Activated CD4-positive, alpha-beta T cell treated with anti-CD3 and anti-CD28 coated beads, Interleukin-2, amount 50 U/mL, for 16 hours (primary cell): ENCODE measurements around the gene CERK.
"Not testable (repeated sequence)": the region's sequence is repeated elsewhere in the genome, so short reads cannot be mapped to it uniquely, and the experiment has no call there.

Source experiments
- DNase-seq: peaks from one replicate; pipeline ENCODE4 v3.0.0-alpha.2; 2020

CERK gene

GRCh38 chr22:46737976-46738646, at the start of gene CERK:
Gene CERK, minus strand, starts transcription at chr22:46738252. Its CDS starts 104 bp downstream, at chr22:46738148.
- peak; percentile 78 for DNase-seq

DNA sequence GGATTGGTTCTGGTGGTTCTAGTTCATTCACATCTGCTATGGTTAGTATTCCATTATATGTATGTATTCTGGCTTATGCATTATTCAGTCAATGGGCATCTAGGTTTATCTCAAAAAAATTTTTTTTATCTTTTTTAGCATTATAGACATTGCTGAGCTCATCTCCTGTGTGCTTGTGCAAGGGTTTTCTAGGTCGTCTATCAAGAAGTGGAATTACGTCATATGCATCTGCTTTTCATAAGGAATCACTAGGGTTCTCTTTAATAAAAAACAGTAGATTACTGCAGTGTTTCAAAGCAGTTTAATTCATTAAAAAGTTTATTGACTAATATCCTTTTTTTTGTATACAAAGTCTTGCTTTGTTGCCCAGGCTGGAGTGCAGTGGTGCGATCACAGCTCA, 45.7 kb upstream of the CERK start:
- no peak for DNase-seq

- not testable (repeated sequence) for DNase-seq
Observed at GRCh38 chr22:46782200-46782599, 44.1 kb upstream of the CERK start.

- no peak for DNase-seq
Observed at GRCh38 chr22:46781291-46781690, 43.2 kb upstream of the CERK start.

DNA sequence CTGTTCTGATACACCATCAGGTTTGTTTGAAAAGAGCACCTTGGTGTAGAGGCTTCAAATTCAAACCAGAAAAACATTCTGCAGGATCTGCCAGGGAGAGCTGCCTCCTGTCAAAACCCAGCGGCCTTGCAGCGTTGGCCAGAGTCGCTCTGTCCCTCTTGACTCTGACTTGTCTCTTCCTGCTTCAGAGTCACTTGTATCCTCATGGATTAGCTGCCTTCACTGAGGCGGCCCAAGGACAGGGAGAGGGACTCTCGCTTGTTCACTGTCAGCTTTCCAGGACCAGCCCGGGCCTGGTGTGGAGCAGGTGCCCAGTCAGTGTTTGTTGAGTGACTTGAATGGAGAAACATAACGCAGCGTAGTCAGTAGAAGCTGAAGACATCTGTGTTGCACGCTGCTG, 42.4 kb upstream of the CERK start:
- no peak for DNase-seq

DNA sequence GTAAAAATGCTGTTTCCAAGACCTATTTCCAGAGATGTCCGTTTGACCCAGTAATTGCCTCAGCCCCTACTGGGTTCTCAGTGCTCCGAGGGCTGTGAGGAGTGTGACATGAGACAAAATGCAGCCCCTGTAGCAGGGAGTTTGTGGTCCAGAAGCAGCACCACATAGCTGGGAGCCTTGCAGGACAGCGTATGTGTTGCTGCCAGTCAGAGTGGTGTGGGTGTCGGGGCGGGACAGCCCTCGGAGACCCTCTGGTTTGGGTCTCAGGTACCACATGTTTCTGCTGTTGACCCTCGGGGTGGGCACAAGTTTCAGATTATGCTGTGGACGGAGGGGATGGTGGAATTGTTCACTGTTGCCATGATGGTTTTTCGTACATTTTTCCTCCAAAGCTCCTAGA, 41.6 kb upstream of the CERK start:
- DNase-seq = no peak

GRCh38 chr22:46779023-46779422, 41.0 kb upstream of the CERK start:
- no peak for DNase-seq

DNA sequence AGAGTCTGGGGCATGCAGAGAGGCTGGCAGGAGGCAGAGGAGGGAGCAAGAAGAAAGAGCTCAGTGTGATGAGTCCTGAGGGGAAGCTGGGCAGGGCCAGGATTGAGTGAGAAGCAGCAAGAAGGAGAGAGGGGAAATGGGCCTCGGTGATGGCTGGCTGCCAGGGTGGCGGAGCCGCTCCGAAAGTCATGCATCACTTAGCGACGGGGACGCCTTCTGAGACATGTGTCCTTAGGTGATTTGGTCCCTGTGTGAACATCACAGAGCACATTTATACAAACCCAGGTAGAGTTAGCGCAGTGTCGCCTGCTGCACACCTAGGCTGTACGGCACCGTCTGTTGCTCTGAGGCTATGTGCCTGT, 39.5 kb upstream of the CERK start:
- DNase-seq = no peak

DNA sequence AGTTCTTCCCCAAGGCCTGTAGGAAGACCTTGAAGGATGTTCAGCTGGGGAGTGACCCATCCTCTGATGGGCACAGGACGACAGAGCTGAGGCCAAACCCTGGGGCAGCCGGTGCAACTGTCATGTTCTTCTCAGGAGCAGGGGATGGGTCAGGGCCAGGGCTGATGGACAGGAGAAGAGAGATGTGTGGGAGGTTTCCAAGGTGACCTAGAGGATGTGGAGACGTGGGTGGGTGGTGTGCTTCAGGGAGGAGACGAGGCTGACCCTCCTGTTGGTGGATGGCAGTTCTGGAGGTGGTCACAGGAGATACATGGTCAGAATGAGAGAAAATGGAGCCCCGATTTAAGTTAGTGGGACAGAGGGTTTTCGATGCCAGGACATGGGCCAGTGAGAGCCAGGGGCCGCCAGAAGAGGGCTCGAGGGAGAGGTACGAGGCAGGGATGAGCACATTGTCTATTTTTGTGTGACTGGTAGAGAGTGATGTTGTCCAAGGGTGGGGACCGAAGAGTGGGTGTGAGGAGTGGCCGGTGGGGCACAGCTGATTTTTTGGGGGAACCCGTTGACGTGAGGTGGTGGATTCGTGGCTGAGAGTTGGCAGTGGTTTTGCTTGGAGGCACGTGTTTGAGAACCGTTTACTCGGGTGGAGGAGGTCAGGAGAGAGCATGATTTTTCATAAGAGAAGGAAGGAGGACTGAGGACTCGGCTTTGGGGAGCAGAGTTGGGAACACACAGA, 39.0 kb upstream of the CERK start:
- DNase-seq = no peak

DNA sequence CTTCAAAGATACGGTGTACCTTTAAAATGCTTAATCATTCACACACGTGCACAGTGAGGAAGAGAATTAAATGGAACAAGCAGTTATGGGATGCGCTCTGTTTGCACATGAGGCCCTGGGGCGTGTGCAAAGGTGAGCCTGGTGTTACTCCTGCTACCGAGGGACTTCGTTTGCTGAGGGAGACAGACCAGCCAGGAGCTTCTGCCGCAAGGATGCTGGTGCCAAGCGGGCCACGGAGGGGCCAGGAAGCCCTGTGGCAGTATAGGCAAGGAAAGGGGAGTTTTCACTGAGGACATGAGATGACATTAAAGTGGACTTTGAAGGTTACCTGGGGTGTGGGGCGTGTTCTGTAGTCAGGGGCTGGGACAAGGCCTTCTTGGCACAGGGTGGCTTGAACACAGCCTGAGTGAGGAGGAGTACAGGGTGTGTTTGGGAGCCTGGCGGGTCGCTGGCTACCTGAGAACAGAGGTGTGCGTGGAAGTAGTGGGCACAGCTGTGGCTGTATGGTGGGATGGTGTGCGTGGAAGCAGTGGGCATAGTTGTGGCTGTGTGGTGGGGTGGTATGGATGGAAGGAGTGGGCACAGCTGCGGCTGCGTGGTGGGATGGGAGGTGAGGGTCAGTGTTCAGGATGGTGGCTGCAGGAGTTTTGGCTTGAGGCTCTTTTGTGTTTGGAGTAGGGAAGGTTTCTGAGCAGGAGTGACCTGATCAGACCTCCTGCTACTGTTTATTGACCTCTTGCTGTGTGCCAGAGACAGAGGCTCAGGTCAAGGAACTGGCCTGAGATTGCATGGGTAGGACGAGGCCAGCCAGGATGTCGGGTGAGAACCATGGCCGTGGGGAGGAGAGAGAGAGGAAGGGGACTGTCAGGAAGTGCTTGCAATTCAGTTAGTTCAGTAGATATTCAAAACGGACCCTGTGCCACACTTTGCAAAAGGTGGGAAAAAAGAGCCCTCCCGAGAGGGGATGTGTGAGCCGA, 38.1 kb upstream of the CERK start:
- DNase-seq = no peak

- DNase-seq = no peak
Observed at GRCh38 chr22:46774980-46775849, 37.2 kb upstream of the CERK start.

DNA sequence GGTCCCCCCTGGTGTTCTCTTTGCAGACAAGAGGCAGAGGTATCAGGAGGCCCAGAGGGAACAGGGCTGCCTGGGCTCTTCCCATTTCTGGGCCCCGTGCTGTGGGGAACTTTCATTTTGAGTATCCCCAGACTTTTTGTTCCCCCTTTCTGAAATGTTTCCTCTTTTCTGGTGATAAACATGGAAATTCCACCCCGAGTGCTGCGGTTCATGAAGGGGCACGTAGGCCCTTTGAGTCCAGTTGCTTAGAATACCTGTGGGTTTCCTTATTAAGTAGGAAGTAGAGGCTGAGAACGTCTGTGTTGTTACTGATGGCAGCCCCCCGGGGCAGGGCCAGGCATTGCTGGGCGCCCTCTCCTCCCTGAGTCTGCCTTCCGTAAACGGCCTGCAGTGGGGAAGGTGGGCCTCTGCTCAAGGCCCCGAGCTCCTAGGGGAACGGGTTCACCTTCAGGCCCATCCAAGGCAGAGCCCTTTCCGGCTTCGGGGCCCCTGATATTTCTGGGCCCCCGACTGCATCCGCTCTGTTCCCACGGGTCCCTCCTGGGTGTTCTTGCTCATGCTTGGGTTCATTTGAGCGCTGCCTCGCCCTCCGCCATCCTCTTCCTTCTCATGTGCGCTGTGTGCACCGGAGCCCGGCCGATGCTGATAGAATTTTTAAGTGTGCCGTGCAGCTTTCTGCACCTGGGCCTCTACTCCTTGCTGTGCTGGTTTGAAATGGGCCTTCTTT, 36.4 kb upstream of the CERK start:
- peak; percentile 28 for DNase-seq

GRCh38 chr22:46773076-46773475, 35.0 kb upstream of the CERK start:
- DNase-seq = no peak

GRCh38 chr22:46770726-46771125, 32.7 kb upstream of the CERK start:
- DNase-seq = no peak

DNA sequence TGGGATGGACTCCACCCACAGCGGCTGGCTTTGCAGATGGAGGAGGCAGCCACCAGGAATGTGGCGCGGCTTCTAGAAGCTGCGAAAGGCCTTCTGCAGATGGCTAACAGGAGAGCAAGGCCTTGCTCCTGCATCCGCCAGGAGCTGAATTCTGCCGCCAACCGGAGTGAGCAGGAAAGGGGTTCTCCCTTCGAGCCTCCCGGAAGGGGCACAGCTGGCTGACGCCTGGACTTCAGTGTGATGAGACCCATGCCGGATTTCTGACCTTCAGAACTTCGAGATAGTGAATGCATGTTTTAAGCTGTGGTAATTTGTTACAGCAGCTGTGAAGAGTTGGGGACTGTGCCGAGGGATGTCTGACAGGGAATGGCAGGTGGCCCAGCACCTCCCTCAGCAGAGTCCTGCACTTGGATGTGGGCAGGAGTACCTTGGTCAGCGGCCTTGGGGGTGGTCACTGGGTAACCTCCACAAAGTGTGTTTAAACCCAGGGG, 32.1 kb upstream of the CERK start:
- no peak for DNase-seq

DNA sequence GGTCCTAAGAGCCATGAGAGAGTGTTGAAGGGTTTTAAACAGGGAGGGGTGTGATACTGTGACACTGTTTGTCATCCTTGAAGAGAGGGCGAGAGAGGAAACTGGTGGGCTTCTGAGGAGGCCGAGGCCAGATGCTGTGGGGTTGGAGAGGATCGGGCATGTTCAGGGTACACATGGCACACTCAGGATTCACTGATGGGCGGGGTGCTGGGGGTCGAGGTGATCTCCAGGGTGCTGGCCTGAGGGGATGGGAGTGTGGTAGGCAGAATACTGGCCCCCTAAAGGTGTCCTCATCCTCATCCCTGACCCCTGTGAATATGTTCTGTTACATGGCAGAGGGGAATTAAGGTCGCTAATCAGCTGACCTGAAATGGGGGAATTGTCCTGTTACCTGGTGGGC, 31.7 kb upstream of the CERK start:
- DNase-seq = no peak

DNA sequence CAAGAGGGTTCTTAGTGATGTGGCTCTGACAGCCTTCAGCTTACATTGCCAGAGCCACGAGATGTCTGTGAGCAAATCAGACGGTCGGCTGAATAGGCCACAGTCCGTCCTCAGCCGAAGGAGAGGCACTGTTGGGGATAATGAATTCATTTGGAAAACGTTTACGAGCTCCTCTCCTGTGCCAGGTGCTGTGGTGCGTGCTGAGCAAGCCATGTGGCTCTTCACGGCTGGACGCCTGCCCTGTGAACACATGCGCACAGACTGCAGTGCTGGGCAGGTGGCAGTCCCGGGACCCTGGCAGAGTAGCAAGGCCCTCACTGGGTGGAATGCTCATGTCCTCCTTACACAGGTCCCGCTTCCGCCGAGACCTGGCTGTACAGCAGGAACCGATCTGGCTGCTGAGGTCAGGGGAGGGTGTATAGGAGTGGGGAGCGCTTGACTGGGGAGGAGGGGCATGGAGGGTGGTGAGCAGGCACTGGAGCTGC, 31.2 kb upstream of the CERK start:
- no peak for DNase-seq

DNA sequence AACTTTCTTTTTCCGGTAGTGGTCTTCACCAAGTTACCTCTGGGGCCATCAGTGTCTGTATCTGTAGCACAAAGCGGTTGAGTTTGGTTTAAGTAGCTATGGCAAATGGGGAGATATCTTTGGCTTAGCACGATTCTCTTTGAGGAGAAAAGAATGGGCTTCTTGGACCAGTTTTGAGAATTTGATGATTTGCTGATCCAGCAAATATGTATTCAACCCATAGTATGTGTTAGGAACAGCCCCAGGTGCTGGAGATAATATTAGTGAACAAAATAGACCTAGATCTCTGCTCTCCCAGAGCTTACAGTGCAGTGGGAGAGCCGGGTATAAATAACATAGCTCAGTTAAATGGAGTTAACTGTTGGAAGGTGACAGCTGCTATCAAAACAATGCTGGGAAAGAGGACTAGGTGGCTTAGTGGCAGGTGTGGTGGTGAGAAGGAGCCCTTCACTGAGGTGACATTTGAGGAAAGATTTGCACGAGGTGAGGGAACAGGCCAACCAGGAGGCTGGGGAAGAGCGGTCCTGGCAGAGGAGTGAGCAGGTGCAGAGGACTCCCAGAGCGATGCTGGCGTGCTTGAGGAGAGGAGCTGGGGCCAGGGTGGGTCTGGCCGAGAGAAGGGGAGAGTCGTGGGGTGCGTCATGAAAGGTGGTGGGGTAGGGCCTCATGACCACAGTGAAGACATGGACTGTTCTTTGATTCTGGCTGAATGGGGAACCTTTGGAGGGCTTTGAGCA, 29.4 kb upstream of the CERK start:
- DNase-seq = no peak

DNA sequence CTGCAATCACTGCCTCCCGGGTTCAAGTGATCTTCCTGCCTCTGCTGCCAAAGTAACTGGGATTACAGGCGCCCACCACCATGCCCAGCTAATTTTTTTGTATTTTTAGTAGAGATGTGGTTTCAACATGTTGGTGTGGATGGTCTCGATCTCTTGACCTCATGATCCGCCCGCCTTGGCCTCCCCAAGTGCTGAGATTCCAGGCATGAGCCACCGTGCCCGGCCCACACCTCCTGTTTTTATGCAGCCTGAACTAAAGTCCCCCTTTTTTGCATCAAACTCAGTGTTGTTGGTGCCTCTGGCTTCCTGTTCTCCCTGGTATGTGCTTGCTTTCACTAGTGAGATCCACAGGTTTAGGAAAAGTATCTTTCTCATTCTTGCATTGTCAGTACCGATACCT, 28.6 kb upstream of the CERK start:
- DNase-seq = no peak

DNA sequence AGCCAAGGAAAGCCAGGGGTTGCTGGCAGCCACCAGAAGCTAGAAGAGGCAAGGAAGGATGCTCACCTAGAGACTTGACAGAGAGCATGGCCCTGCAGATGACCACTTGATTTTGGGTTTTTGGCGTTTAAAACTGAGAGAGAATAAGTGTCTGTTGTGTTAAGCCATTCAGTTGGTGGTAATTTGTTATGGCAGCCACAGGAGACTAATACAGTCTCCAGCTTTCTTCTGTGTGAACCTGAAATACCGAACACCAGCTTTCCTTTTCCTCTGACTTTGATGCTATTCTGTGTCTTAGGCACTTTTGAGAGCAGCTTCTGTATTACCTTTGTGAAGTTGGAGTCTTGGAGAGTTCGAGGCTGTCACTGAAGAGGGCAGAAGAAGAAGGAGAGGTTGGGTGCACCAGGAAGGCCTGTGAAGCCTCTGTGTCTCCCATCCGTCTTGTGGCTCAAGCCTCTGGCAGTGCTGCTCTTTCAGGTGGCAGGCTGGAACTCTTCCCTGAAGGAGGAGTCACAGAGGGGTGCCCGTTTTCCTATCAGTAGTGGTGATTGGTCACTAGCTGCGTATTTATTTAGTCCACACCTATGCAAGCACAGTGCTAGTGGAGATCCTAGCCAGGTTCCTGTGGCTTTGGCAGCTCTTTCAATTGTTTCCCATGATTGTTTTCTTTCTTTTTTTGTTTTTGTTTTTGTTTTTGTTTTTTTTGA, 26.9 kb upstream of the CERK start:
- DNase-seq = no peak
